ENCODE measurements around the gene SRGAP3.

DNA sequence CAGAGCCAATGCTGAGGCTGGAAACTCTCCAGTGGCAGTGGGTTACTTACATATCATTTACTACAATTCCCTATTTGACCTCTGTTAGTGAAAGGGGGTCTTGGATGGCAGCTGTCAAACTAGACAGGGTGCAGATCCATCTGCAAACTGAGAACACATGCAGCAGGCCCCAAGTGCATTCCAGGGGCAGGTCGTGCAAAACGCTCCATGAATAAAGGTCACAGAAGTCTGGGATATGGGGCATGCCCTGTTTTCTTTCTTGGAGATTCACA, 261.1 kb downstream of the SRGAP3 start:
- no peak for TF ChIP-seq POLR2AphosphoS5 (IDR thresholded peaks at IDR 0.05)
- TF ChIP-seq POLR2A (IDR thresholded peaks at IDR 0.05): no peak
- TF ChIP-seq, protein P1, sequence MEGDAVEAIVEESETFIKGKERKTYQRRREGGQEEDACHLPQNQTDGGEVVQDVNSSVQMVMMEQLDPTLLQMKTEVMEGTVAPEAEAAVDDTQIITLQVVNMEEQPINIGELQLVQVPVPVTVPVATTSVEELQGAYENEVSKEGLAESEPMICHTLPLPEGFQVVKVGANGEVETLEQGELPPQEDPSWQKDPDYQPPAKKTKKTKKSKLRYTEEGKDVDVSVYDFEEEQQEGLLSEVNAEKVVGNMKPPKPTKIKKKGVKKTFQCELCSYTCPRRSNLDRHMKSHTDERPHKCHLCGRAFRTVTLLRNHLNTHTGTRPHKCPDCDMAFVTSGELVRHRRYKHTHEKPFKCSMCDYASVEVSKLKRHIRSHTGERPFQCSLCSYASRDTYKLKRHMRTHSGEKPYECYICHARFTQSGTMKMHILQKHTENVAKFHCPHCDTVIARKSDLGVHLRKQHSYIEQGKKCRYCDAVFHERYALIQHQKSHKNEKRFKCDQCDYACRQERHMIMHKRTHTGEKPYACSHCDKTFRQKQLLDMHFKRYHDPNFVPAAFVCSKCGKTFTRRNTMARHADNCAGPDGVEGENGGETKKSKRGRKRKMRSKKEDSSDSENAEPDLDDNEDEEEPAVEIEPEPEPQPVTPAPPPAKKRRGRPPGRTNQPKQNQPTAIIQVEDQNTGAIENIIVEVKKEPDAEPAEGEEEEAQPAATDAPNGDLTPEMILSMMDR (IDR thresholded peaks at IDR 0.05): no peak
- no peak for TF ChIP-seq EP300 (IDR thresholded peaks at IDR 0.05; ENCODE audit: low read depth)
